ENCODE results near the gene COX19.
"Not testable (repeated sequence)": the region's sequence is repeated elsewhere in the genome, so short reads cannot be mapped to it uniquely, and the experiment has no call there.

COX19 gene

GRCh38 chr7:944744-945143 is 30.6 kb downstream of the COX19 start:
- DNase-seq (ENCODE audit: low spot score) = no peak

- DNase-seq (ENCODE audit: low spot score) = not testable (repeated sequence)
Observed at GRCh38 chr7:943793-944192, 31.6 kb downstream of the COX19 start.

- no peak for DNase-seq (ENCODE audit: low spot score)
Observed at GRCh38 chr7:940599-941408, 34.5 kb downstream of the COX19 start.

- no peak for DNase-seq (ENCODE audit: low spot score)
Observed at GRCh38 chr7:939843-940242, 35.5 kb downstream of the COX19 start.

- no peak for DNase-seq (ENCODE audit: low spot score)
Observed at GRCh38 chr7:938546-939185, 36.7 kb downstream of the COX19 start.

GRCh38 chr7:937856-938484 is 37.4 kb downstream of the COX19 start:
- no peak for DNase-seq (ENCODE audit: low spot score)

GRCh38 chr7:936386-937054 is 38.8 kb downstream of the COX19 start:
- no peak for DNase-seq (ENCODE audit: low spot score)

- DNase-seq (ENCODE audit: low spot score) = no peak
Observed at GRCh38 chr7:935874-936385, 39.4 kb downstream of the COX19 start.

- no peak for DNase-seq (ENCODE audit: low spot score)
Observed at GRCh38 chr7:935164-935873, 40.0 kb downstream of the COX19 start.

GRCh38 chr7:934469-935163 is 40.7 kb downstream of the COX19 start:
- DNase-seq (ENCODE audit: low spot score) = no peak

- DNase-seq (ENCODE audit: low spot score) = no peak
Observed at GRCh38 chr7:932651-932975, 42.7 kb downstream of the COX19 start.

GRCh38 chr7:931871-932650 is 43.3 kb downstream of the COX19 start:
- no peak for DNase-seq (ENCODE audit: low spot score)

GRCh38 chr7:930975-931758 is 44.2 kb downstream of the COX19 start:
- no peak for DNase-seq (ENCODE audit: low spot score)

- no peak for DNase-seq (ENCODE audit: low spot score)
Observed at GRCh38 chr7:929311-929711, 46.0 kb downstream of the COX19 start.

- no peak for DNase-seq (ENCODE audit: low spot score)
Observed at GRCh38 chr7:927031-927671, 48.2 kb downstream of the COX19 start.

GRCh38 chr7:926061-927030 is 49.0 kb downstream of the COX19 start:
- no peak for DNase-seq (ENCODE audit: low spot score)

GRCh38 chr7:925601-926000 is 49.7 kb downstream of the COX19 start:
- DNase-seq (ENCODE audit: low spot score) = no peak
